B cell (primary cell): ENCODE results near the gene TMEM229A. TPM values are rescaled to one million over a fixed set of nuclear protein-coding genes. Genes with fewer than 3 reads are reported as not detected.

Experiments
- ATAC-seq: fragments of 200-7000 bp; cut with Tn5 transposase; one replicate; pipeline ENCODE4 v1.10.0; 2021; ENCODE audit warnings: low read depth, mild to moderate bottlenecking, moderate number of reproducible peaks, moderate library complexity
- CTCF ChIA-PET: fragments of 350-600 bp; sonication (Branson Sonifier 250); formaldehyde crosslinking; loops from one replicate; lab custom pipeline; 2021; ENCODE audit warnings: antibody characterized with exemption, inconsistent platforms; lab: Charles Lee
- POLR2A ChIA-PET: fragments of 350-600 bp; sonication (Branson Sonifier 250); formaldehyde crosslinking; loops from one replicate; lab custom pipeline; 2021; ENCODE audit warnings: antibody characterized with exemption; lab: Charles Lee
- DNase-seq: peaks from one replicate; pipeline ENCODE4 v3.0.0; 2013
- H2AFZ ChIP-seq: 2 replicates; pipeline ENCODE4 v1.6.1; 2012; ENCODE audit warnings: mild to moderate bottlenecking, low read depth, low read length; ENCODE audit not compliant: insufficient read depth, poor library complexity, severe bottlenecking
- H3K27ac ChIP-seq, 2 donors: 1 replicate in 1 of 2; 2 replicates in 1 of 2; pipeline ENCODE4 v1.5.1; 2012 to 2013; ENCODE audit warnings: low read length in 2 of 2, mild to moderate bottlenecking in 2 of 2, moderate library complexity in 1 of 2
- H3K27me3 ChIP-seq, 4 experiments: fragments of 200-600 bp in 1 of 4; sonication (generic) in 1 of 4; replicated peaks in 1 of 4; 1 replicate in 2 of 4; 2 replicates in 2 of 4; pipeline versions ENCODE4 v1.6.1 to v1.7.0; 2013 to 2016; ENCODE audit warnings: low read length in 3 of 4, mild to moderate bottlenecking in 2 of 4, mixed read lengths in 1 of 4, moderate library complexity in 1 of 4; ENCODE audit not compliant: insufficient read depth in 4 of 4, control insufficient read depth in 3 of 4; ENCODE audit errors: control extremely low read depth in 1 of 4
- H3K36me3 ChIP-seq, 2 experiments: replicated peaks in 1 of 2; 1 replicate in 1 of 2; 2 replicates in 1 of 2; pipeline versions ENCODE4 v1.6.1 to v1.7.1; 2013; ENCODE audit warnings: low read length in 1 of 2; ENCODE audit not compliant: insufficient read depth in 2 of 2, control insufficient read depth in 1 of 2; ENCODE audit errors: control extremely low read depth in 1 of 2, extremely low read depth in 1 of 2
- H3K4me1 ChIP-seq, 2 donors: fragments of 200-600 bp in 1 of 2; sonication (generic) in 1 of 2; 1 replicate in 1 of 2; 2 replicates in 1 of 2; pipeline versions ENCODE4 v1.5.1 to v1.6.1; 2013 to 2017; ENCODE audit warnings: low read length in 2 of 2; ENCODE audit not compliant: control insufficient read depth in 2 of 2, insufficient read depth in 2 of 2
- H3K4me2 ChIP-seq: replicated peaks from 2 replicates; pipeline ENCODE3; 2012; ENCODE audit warnings: mild to moderate bottlenecking, low read depth, low read length; ENCODE audit not compliant: poor library complexity, severe bottlenecking
- H3K4me3 ChIP-seq, 5 experiments: fragments of 200-600 bp in 1 of 5; sonication (generic) in 1 of 5; 1 replicate in 3 of 5; 2 replicates in 2 of 5; pipeline versions ENCODE4 v1.5.1 to v1.7.0; 2011 to 2016; ENCODE audit warnings: low read length in 4 of 5, mild to moderate bottlenecking in 4 of 5, low read depth in 2 of 5, control low read depth in 1 of 5, moderate library complexity in 1 of 5; ENCODE audit not compliant: insufficient read depth in 1 of 5; ENCODE audit errors: control extremely low read depth in 1 of 5, extremely low read depth in 1 of 5
- H3K79me2 ChIP-seq: fragments of 200-600 bp; sonication (generic); one replicate; pipeline ENCODE4 v1.6.0; 2016; ENCODE audit warnings: low read length; ENCODE audit not compliant: control insufficient read depth, insufficient read depth
- H3K9ac ChIP-seq: fragments of 200-600 bp; sonication (generic); 2 replicates; pipeline ENCODE4 v1.6.1; 2017; ENCODE audit warnings: mild to moderate bottlenecking, low read length, moderate library complexity
- H3K9me3 ChIP-seq, 3 donors: one replicate each; pipeline versions ENCODE4 v1.6.1 to v1.7.1; 2013; ENCODE audit warnings: low read length in 2 of 3; ENCODE audit not compliant: control insufficient read depth in 2 of 3, insufficient read depth in 1 of 3; ENCODE audit errors: control extremely low read depth in 1 of 3
- H4K20me1 ChIP-seq: 2 replicates; pipeline ENCODE4 v1.6.0; 2012; ENCODE audit warnings: mild to moderate bottlenecking, low read length; ENCODE audit not compliant: insufficient read depth, control insufficient read depth, poor library complexity, severe bottlenecking
- H3K27ac Mint-ChIP-seq: one replicate; pipeline ENCODE4 v1.8.0; 2021; ENCODE audit warnings: mixed read lengths
- H3K27me3 Mint-ChIP-seq: one replicate; pipeline ENCODE4 v1.8.0; 2021; ENCODE audit warnings: mixed read lengths
- H3K4me1 Mint-ChIP-seq: one replicate; pipeline ENCODE4 v1.8.0; 2021; ENCODE audit warnings: mixed read lengths
- H3K4me3 Mint-ChIP-seq: one replicate; pipeline ENCODE4 v1.8.0; 2021; ENCODE audit warnings: mixed read lengths
- H3K9me3 Mint-ChIP-seq: one replicate; pipeline ENCODE4 v1.8.0; 2022; ENCODE audit warnings: mixed read lengths; ENCODE audit not compliant: insufficient read depth
- CTCF ChIP-seq: fragments of 200-600 bp; IDR thresholded peaks from one replicate; pipeline ENCODE4 v1.8.0; 2022; ENCODE audit warnings: antibody characterized with exemption, mild to moderate bottlenecking
- EZH2 ChIP-seq: IDR thresholded peaks from 2 replicates; pipeline ENCODE4 v1.6.1; 2012; ENCODE audit warnings: borderline replicate concordance, low read depth, mild to moderate bottlenecking, moderate library complexity, low read length; ENCODE audit not compliant: insufficient read depth, poor library complexity, severe bottlenecking
- WGBS: methylation state at CpG from one replicate; pipeline ENCODE4 v1.1.5; 2013; ENCODE audit warnings: missing lambda C conversion rate; ENCODE audit not compliant: insufficient coverage; 5-methylcytosine and 5-hydroxymethylcytosine counted together
- intact Hi-C: fragments of 100-400 bp; cut with micrococcal nuclease; formaldehyde crosslinking; loops from one replicate; pipeline ENCODE4 v1.10.0; 2022
- polyA plus RNA-seq: library from polyadenylated mRNA; depleted of rRNA; stranded (reverse); fragments of >200 nt; gene quantifications from 2 replicates; pipeline ENCODE4 v1.2.3, GENCODE V29; 2012
- total RNA-seq, 2 donors: library from RNA; stranded (reverse); fragments of 120-200 nt in 1 of 2; gene quantifications; 1 replicate in 1 of 2; 2 replicates in 1 of 2; pipeline versions ENCODE4 v1.2.3 to v1.2.4, GENCODE V29; 2013 to 2022

The TMEM229A gene
- total and polyA plus RNA-seq, 2 donors (not counting 1 experiment from before 2014, with no cell fraction given), result not detected

GRCh38 chr7:124033807-124034753, 1.2 kb upstream of the TMEM229A start:
- Histone ChIP-seq H4K20me1 (no peaks in the 10 kb centered on the region), H3K27me3 (peaks cover 0 to 24% (median 18%) of the 10 kb centered on the region in 4 experiments), H3K4me1 (peaks cover 0 to 4% of the 10 kb centered on the region in 2 donors), H3K79me2 (no peaks in the 10 kb centered on the region), H3K36me3 (no peaks in the 10 kb centered on the region), H3K9ac (no peak overlapping the region), H3K9me3 (peaks cover 0 to 6% (median 0%) of the 10 kb centered on the region in 3 donors), H3K4me2 (no peak overlapping the region), H2AFZ (no peak overlapping the region), H3K4me3 (no peak overlapping the region), H3K27ac (no peak overlapping the region)
- TF ChIP-seq CTCF (no peak), EZH2 (no peak)
- Mint-ChIP-seq H3K27ac (no peak overlapping the region), H3K9me3 (no peaks in the 10 kb centered on the region), H3K4me1 (peaks cover 8% of the 10 kb centered on the region), H3K27me3 (peaks cover 59% of the 10 kb centered on the region), H3K4me3 (peak overlapping the region; percentile 41)
- CTCF ChIA-PET, result no interaction called here
- no peak for ATAC-seq
- DNase-seq, result no peak
- POLR2A ChIA-PET, result no interaction called here
- WGBS, result 57% methylated on average over 2 of the region's 16 CpGs
- intact Hi-C loops, result no loop called here
